Astrocyte (in vitro differentiated cells and primary cell): ENCODE measurements around the gene ARAP1. TPM values are rescaled to one million over a fixed set of nuclear protein-coding genes. Genes with fewer than 3 reads are reported as not detected.

Experiments
- DNase-seq: peaks from one replicate; pipeline ENCODE4 v3.0.0-alpha.2; 2010; ENCODE audit warnings: low read depth
- FAIRE-seq: peaks from 2 replicates; lab custom pipeline; 2011; peaks lifted over from hg19 to GRCh38; lab: Jason Lieb, UNC
- H2AFZ ChIP-seq: 2 replicates; pipeline ENCODE4 v1.6.0; 2012; ENCODE audit warnings: low read depth, low read length, inconsistent platforms
- H3K27ac ChIP-seq: 2 replicates; pipeline ENCODE4 v1.5.1; 2011; ENCODE audit warnings: low read depth, low read length, inconsistent platforms
- H3K27me3 ChIP-seq: 2 replicates; pipeline ENCODE4 v1.6.0; 2011; ENCODE audit warnings: low read length, inconsistent platforms; ENCODE audit not compliant: insufficient read depth
- H3K36me3 ChIP-seq: 2 replicates; pipeline ENCODE4 v1.5.1; 2011; ENCODE audit warnings: low read length, inconsistent platforms; ENCODE audit not compliant: insufficient read depth
- H3K4me1 ChIP-seq: 2 replicates; pipeline ENCODE4 v1.5.1; 2011; ENCODE audit warnings: low read length, inconsistent platforms; ENCODE audit not compliant: insufficient read depth
- H3K4me2 ChIP-seq: 2 replicates; pipeline ENCODE4 v1.6.0; 2012; ENCODE audit warnings: low read length, inconsistent platforms
- H3K4me3 ChIP-seq: 2 replicates; pipeline ENCODE4 v1.5.1; 2011; ENCODE audit warnings: low read depth, mild to moderate bottlenecking, low read length, inconsistent platforms; ENCODE audit not compliant: insufficient read depth
- H3K79me2 ChIP-seq: 2 replicates; pipeline ENCODE4 v1.6.0; 2012; ENCODE audit warnings: mild to moderate bottlenecking, low read length, inconsistent platforms; ENCODE audit not compliant: insufficient read depth
- H3K9ac ChIP-seq: 2 replicates; pipeline ENCODE4 v1.6.0; 2012; ENCODE audit warnings: mild to moderate bottlenecking, low read length, inconsistent platforms
- H3K9me3 ChIP-seq: 2 replicates; pipeline ENCODE4 v1.5.1; 2012; ENCODE audit warnings: low read depth, mild to moderate bottlenecking, low read length, inconsistent platforms; ENCODE audit not compliant: insufficient read depth
- H4K20me1 ChIP-seq: 2 replicates; pipeline ENCODE4 v1.6.0; 2012; ENCODE audit warnings: low read length, inconsistent platforms; ENCODE audit not compliant: insufficient read depth
- H3K27ac Mint-ChIP-seq: one replicate; pipeline ENCODE4 v1.8.0; 2021; ENCODE audit warnings: mild to moderate bottlenecking, mixed read lengths; ENCODE audit not compliant: unreplicated experiment
- H3K27me3 Mint-ChIP-seq: one replicate; pipeline ENCODE4 v1.8.0; 2021; ENCODE audit warnings: low read depth, mixed read lengths; ENCODE audit not compliant: unreplicated experiment
- H3K36me3 Mint-ChIP-seq: one replicate; pipeline ENCODE4 v1.8.0; 2021; ENCODE audit warnings: low read depth, mixed read lengths; ENCODE audit not compliant: unreplicated experiment
- H3K4me1 Mint-ChIP-seq: one replicate; pipeline ENCODE4 v1.8.0; 2021; ENCODE audit warnings: low read depth, mixed read lengths; ENCODE audit not compliant: unreplicated experiment
- H3K4me3 Mint-ChIP-seq: one replicate; pipeline ENCODE4 v1.8.0; 2021; ENCODE audit warnings: mild to moderate bottlenecking, moderate library complexity, mixed read lengths; ENCODE audit not compliant: unreplicated experiment
- H3K9me3 Mint-ChIP-seq: one replicate; pipeline ENCODE4 v1.8.0; 2021; ENCODE audit warnings: mild to moderate bottlenecking, mixed read lengths; ENCODE audit not compliant: unreplicated experiment
- EZH2 ChIP-seq: IDR thresholded peaks from 2 replicates; pipeline ENCODE4 v1.6.1; 2012; ENCODE audit warnings: mild to moderate bottlenecking, low read length, inconsistent platforms; ENCODE audit not compliant: insufficient read depth
- total RNA-seq: library from RNA; stranded (reverse); gene quantifications from 2 replicates; pipeline ENCODE4 v1.2.1, GENCODE V29; 2021
- TF ChIP-seq, protein P1 (sequence below): IDR thresholded peaks from 2 replicates; pipeline ENCODE4 v1.5.1; 2011; ENCODE audit warnings: low read depth, mild to moderate bottlenecking, inconsistent platforms, low read length, moderate library complexity; ENCODE audit not compliant: insufficient read depth

The ARAP1 gene
- total RNA-seq, 1 donor from 2014 or later = 31.9 TPM

DNA sequence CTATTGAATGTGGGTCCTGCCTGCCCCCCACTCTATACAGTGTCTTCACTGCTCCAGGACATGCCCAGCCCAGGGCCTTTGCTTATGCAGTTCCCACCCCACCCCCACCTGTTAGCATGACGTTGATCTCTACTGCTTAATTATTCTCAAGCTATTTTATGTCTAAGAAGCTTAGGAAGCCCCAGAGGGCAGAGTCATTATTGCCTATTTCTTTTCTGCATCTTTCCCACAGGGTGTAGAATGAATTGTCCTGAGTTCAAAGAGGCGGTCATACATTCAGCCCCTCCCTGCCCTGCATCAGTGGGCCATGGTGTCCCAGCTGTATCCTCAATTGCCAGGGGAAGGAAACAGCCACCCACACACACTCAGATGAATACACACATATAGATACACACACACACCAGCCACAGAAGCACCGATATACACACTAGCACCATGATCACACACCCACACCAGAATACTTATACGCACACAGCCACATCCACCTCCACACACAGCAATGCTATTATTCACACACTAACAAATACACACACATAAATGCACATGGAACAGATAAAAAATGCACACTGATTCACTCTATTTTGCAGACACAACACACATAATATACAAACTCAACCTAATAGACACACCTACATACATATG, 79.5 kb downstream of the ARAP1 start:
- Mint-ChIP-seq H3K27ac (no peak overlapping the region), H3K36me3 (no peaks in the 10 kb centered on the region), H3K9me3 (peaks cover 2% of the 10 kb centered on the region), H3K4me1 (peaks cover 13% of the 10 kb centered on the region), H3K4me3 (no peak overlapping the region), H3K27me3 (peaks cover 74% of the 10 kb centered on the region)
- no peak overlapping the region for H2AFZ ChIP-seq
- no peak overlapping the region for H3K4me2 ChIP-seq
- H3K27ac ChIP-seq = no peak overlapping the region
- H3K9ac ChIP-seq = no peak overlapping the region
- no peaks in the 10 kb centered on the region for H3K79me2 ChIP-seq
- no peaks in the 10 kb centered on the region for H3K36me3 ChIP-seq
- no peak for DNase-seq
- TF ChIP-seq, protein P1, sequence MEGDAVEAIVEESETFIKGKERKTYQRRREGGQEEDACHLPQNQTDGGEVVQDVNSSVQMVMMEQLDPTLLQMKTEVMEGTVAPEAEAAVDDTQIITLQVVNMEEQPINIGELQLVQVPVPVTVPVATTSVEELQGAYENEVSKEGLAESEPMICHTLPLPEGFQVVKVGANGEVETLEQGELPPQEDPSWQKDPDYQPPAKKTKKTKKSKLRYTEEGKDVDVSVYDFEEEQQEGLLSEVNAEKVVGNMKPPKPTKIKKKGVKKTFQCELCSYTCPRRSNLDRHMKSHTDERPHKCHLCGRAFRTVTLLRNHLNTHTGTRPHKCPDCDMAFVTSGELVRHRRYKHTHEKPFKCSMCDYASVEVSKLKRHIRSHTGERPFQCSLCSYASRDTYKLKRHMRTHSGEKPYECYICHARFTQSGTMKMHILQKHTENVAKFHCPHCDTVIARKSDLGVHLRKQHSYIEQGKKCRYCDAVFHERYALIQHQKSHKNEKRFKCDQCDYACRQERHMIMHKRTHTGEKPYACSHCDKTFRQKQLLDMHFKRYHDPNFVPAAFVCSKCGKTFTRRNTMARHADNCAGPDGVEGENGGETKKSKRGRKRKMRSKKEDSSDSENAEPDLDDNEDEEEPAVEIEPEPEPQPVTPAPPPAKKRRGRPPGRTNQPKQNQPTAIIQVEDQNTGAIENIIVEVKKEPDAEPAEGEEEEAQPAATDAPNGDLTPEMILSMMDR = no peak
- no peak for TF ChIP-seq EZH2
- no peak for FAIRE-seq
- H3K4me3 ChIP-seq = no peak overlapping the region
- H3K27me3 ChIP-seq = peaks cover 64% of the 10 kb centered on the region
- peaks cover 4% of the 10 kb centered on the region for H3K9me3 ChIP-seq
- H4K20me1 ChIP-seq = peaks cover 3% of the 10 kb centered on the region
- peaks cover 3% of the 10 kb centered on the region for H3K4me1 ChIP-seq

DNA sequence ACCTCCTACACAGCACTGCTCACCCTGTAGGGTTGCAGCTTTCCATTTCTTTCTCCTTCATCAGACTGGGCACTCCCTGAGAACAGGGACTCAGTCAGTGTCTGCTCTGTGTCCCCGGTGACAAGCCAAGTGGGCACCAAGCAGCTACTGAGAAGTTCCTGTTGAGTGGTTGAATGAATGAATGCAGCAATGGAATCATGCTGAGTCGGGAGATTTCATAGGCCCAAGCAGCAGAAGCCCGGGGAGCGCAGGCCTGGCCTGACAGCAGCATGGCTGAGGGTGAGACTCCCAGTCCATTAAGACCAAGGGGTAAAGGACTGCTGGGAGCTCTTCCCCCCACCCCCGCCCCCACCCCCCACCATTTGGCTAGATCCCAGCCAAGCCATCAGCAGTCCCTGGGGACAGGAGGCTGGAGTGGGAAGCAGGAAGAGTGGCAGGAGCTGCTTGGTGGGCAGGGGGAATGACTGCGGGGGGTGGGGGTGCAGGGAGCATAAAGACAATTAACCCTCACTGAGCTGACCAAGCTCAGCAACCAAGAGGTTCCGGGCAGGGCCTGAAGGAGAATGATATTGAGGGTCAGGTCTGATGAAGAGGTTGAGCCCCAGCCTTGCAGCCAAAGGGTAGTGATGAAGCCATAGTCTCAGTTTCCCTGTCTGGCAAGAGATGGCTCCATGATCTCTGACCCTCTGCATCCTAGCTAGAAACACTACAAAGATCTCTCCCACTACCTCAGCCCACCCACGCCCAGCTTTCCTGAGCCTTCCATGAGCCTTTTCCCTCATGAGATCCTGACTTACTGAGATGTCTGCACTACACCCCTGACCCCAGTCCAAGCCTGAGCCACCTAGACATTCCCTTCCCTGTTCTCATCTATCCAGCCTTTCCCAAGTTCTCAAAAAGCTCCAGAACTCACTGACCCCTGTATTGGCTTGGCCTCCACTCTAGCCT, 80.8 kb downstream of the ARAP1 start:
- H3K36me3 Mint-ChIP-seq = no peaks in the 10 kb centered on the region

More for the DNA sequence above, 80.8 kb downstream of the ARAP1 start:
- Histone ChIP-seq H3K27ac (no peak overlapping the region), H3K4me2 (no peak overlapping the region), H4K20me1 (no peaks in the 10 kb centered on the region), H3K4me3 (no peak overlapping the region), H2AFZ (no peak overlapping the region), H3K9ac (no peak overlapping the region), H3K36me3 (no peaks in the 10 kb centered on the region), H3K4me1 (peaks cover 3% of the 10 kb centered on the region), H3K27me3 (peaks cover 57% of the 10 kb centered on the region), H3K79me2 (no peaks in the 10 kb centered on the region), H3K9me3 (peaks cover 8% of the 10 kb centered on the region)
- DNase-seq (no peak), FAIRE-seq (no peak)
- TF ChIP-seq, protein P1 = no peak
- no peak for TF ChIP-seq EZH2
- no peaks in the 10 kb centered on the region for H3K9me3 Mint-ChIP-seq
- H3K27me3 Mint-ChIP-seq = peaks cover 70% of the 10 kb centered on the region
- H3K4me3 Mint-ChIP-seq = no peak overlapping the region
- H3K27ac Mint-ChIP-seq = no peak overlapping the region
- H3K4me1 Mint-ChIP-seq = peaks cover 11% of the 10 kb centered on the region
